PC-3 (cell line): ENCODE measurements around the gene TFRC. TPM values are rescaled to one million over a fixed set of nuclear protein-coding genes. Genes with fewer than 3 reads are reported as not detected.
"Not testable (repeated sequence)": the region's sequence is repeated elsewhere in the genome, so short reads cannot be mapped to it uniquely, and the experiment has no call there.

Experiments
- ATAC-seq: fragments of 200-7000 bp; cut with Tn5 transposase; 2 replicates; pipeline ENCODE4 v1.9.1; 2020; ENCODE audit warnings: mild to moderate bottlenecking, moderate library complexity
- BruUV-seq: library from RNA; stranded (reverse); fragments of 400-500 nt; replicated peaks from 2 replicates; lab custom pipeline; 2021; lab: Mats Ljungman, UMichigan
- CTCF ChIA-PET: fragments of 300-600 bp; sonication (Branson Sonifier 250); formaldehyde crosslinking; loops from one replicate; lab custom pipeline; 2022; ENCODE audit warnings: antibody characterized with exemption; lab: Charles Lee
- POLR2A ChIA-PET: fragments of 300-600 bp; sonication (Branson Sonifier 250); formaldehyde crosslinking; loops from one replicate; lab custom pipeline; 2022; ENCODE audit warnings: antibody characterized with exemption; ENCODE audit not compliant: unreplicated experiment; lab: Charles Lee
- DNase-seq: peaks from one replicate; pipeline ENCODE4 v3.0.0-alpha.2; 2015
- H2AFZ ChIP-seq: fragments of 300-600 bp; sonication (generic); 2 replicates; pipeline ENCODE4 v1.6.0; 2016; ENCODE audit warnings: antibody characterized with exemption, low read length
- H3F3A ChIP-seq: fragments of 300-600 bp; sonication (generic); one replicate; pipeline ENCODE4 v1.6.0; 2017; ENCODE audit warnings: antibody characterized with exemption, low read length, control low read depth, mild to moderate bottlenecking; ENCODE audit not compliant: unreplicated experiment
- H3K27ac ChIP-seq: fragments of 300-600 bp; sonication (generic); 2 replicates; pipeline ENCODE4 v1.5.1; 2016; ENCODE audit warnings: mild to moderate bottlenecking, low read length
- H3K27me3 ChIP-seq: fragments of 300-600 bp; sonication (generic); 2 replicates; pipeline ENCODE4 v1.6.1; 2016; ENCODE audit warnings: low read length, mixed read lengths
- H3K36me3 ChIP-seq: fragments of 300-600 bp; sonication (generic); 2 replicates; pipeline ENCODE4 v1.6.1; 2016; ENCODE audit warnings: low read depth, mixed run types, low read length, mixed read lengths
- H3K4me1 ChIP-seq: fragments of 300-600 bp; sonication (generic); 2 replicates; pipeline ENCODE4 v1.5.1; 2016; ENCODE audit warnings: low read length; ENCODE audit not compliant: insufficient read depth
- H3K4me2 ChIP-seq: fragments of 300-600 bp; sonication (generic); 2 replicates; pipeline ENCODE4 v1.6.0; 2016; ENCODE audit warnings: low read length
- H3K4me3 ChIP-seq: fragments of 300-600 bp; sonication (generic); 2 replicates; pipeline ENCODE4 v1.5.1; 2016; ENCODE audit warnings: mild to moderate bottlenecking, low read length, mixed read lengths
- H3K79me2 ChIP-seq: fragments of 300-600 bp; sonication (generic); 2 replicates; pipeline ENCODE4 v1.6.1; 2017; ENCODE audit warnings: low read length, mixed read lengths
- H3K9ac ChIP-seq: fragments of 300-600 bp; sonication (generic); 2 replicates; pipeline ENCODE4 v1.6.0; 2016; ENCODE audit warnings: mild to moderate bottlenecking, low read length
- H3K9me2 ChIP-seq: fragments of 300-600 bp; sonication (generic); replicated peaks from 2 replicates; pipeline ENCODE4 v1.6.1; 2016; ENCODE audit warnings: mixed run types, low read length, mixed read lengths
- H3K9me3 ChIP-seq: fragments of 300-600 bp; sonication (generic); 2 replicates; pipeline ENCODE4 v1.6.1; 2016; ENCODE audit warnings: low read length, mixed read lengths
- H4K20me1 ChIP-seq: fragments of 300-600 bp; sonication (generic); 2 replicates; pipeline ENCODE4 v1.6.1; 2016; ENCODE audit warnings: low read length, mixed read lengths
- CTCF ChIP-seq: fragments of 300-600 bp; sonication (generic); conservative IDR thresholded peaks from 2 replicates; pipeline ENCODE4 v1.5.1; 2017; ENCODE audit warnings: antibody characterized with exemption, low read depth, mild to moderate bottlenecking, low read length
- EZH2 ChIP-seq: fragments of 300-600 bp; sonication (generic); IDR thresholded peaks from one replicate; pipeline ENCODE4 v1.6.1; 2017; ENCODE audit warnings: antibody characterized with exemption, mild to moderate bottlenecking, low read length; ENCODE audit not compliant: unreplicated experiment
- EZH2phosphoT487 ChIP-seq: fragments of 300-600 bp; sonication (generic); IDR thresholded peaks from 2 replicates; pipeline ENCODE4 v1.6.1; 2018; ENCODE audit warnings: mild to moderate bottlenecking, antibody characterized with exemption, low read length, borderline replicate concordance
- intact Hi-C: fragments of 100-400 bp; cut with micrococcal nuclease; formaldehyde crosslinking; loops from 2 replicates; pipeline ENCODE4 v1.9.0; 2023
- total RNA-seq: library from RNA; depleted of rRNA; stranded (reverse); fragments of >200 nt; gene quantifications from 2 replicates; pipeline ENCODE4 v1.2.3, GENCODE V29; 2014

TFRC gene
- total RNA-seq, 1 experiment from 2014 or later: 287 TPM

- Histone ChIP-seq H3K9me3 (no peaks in the 10 kb centered on the region), H3K9ac (no peak overlapping the region), H3K4me3 (peak overlapping the region; percentile 52), H3K4me1 (0 out of 2 replicates have a peak, but pooled peaks cover 5% of the 10 kb centered on the region), H3K4me2 (peak overlapping the region; percentile 76), H3K9me2 (no peaks in the 10 kb centered on the region), H3K36me3 (no peaks in the 10 kb centered on the region), H3F3A (no peaks in the 10 kb centered on the region), H3K27ac (no peak overlapping the region), H2AFZ (peak overlapping the region; percentile 76), H4K20me1 (no peaks in the 10 kb centered on the region), H3K79me2 (no peaks in the 10 kb centered on the region), H3K27me3 (no peaks in the 10 kb centered on the region)
- DNase-seq: peak; percentile 43
- no peak for TF ChIP-seq EZH2phosphoT487
- no peak for TF ChIP-seq CTCF
- no peak for TF ChIP-seq EZH2
- intact Hi-C loops: loop anchor here (5.0 kb wide), 1 partner anchor 173 kb away; no protein-coding TSS in a partner anchor
- ATAC-seq: peak; percentile 95
- ChIA-PET CTCF (interaction anchor here (0.6 kb wide), 1 partner anchor 341 kb away, joined by 8 read pairs; no protein-coding TSS in a partner anchor), POLR2A (interaction anchor here (0.6 to 0.7 kb wide), 2 partner anchors 27 to 716 kb away, joined by 3 to 23 read pairs; no protein-coding TSS in a partner anchor)
- no TSS peak for BruUV-seq
These were observed 57.9 kb downstream of the TFRC start for GRCh38 chr3:196023947-196024346.

GRCh38 chr3:196022499-196022878 lies 59.4 kb downstream of the TFRC start:
- H3K4me1 ChIP-seq, H4K20me1 ChIP-seq, POLR2A ChIA-PET, H3K4me2 ChIP-seq, H3K36me3 ChIP-seq, H3K4me3 ChIP-seq, DNase-seq, CTCF ChIA-PET, H3K27ac ChIP-seq, H3F3A ChIP-seq, H3K9me2 ChIP-seq, H3K9ac ChIP-seq, H2AFZ ChIP-seq, BruUV-seq, ATAC-seq, H3K79me2 ChIP-seq, H3K27me3 ChIP-seq, H3K9me3 ChIP-seq: not testable (repeated sequence)
- intact Hi-C loops: loop anchor here (5.0 kb wide), 1 partner anchor 175 kb away; no protein-coding TSS in a partner anchor

GRCh38 chr3:196020373-196020772 lies 61.5 kb downstream of the TFRC start:
- Histone ChIP-seq H3K79me2 (no peaks in the 10 kb centered on the region), H3K27me3 (no peaks in the 10 kb centered on the region), H3K27ac (no peak overlapping the region), H3K9ac (no peak overlapping the region), H3K4me3 (no peak overlapping the region), H2AFZ (no peak overlapping the region), H3K4me2 (no peak overlapping the region), H4K20me1 (no peaks in the 10 kb centered on the region), H3K4me1 (peaks cover 22% of the 10 kb centered on the region), H3K36me3 (no peaks in the 10 kb centered on the region), H3K9me2 (no peaks in the 10 kb centered on the region), H3K9me3 (no peaks in the 10 kb centered on the region), H3F3A (no peaks in the 10 kb centered on the region)
- intact Hi-C loops: loop anchor here (5.0 kb wide), 1 partner anchor 177 kb away; no protein-coding TSS in a partner anchor
- TF ChIP-seq CTCF (no peak), EZH2phosphoT487 (no peak), EZH2 (no peak)
- ChIA-PET POLR2A (interaction anchor here (0.6 kb wide), 1 partner anchor 297 kb away, joined by 8 read pairs; no protein-coding TSS in a partner anchor), CTCF (no interaction called here)
- no peak for ATAC-seq
- DNase-seq: no peak
- BruUV-seq: no TSS peak

GRCh38 chr3:196019576-196019975 lies 62.3 kb downstream of the TFRC start:
- H4K20me1 ChIP-seq, H3K27me3 ChIP-seq, H3K79me2 ChIP-seq, H3K27ac ChIP-seq, H3K9ac ChIP-seq, DNase-seq, H3F3A ChIP-seq, intact Hi-C loops, ATAC-seq, H3K4me3 ChIP-seq, H3K9me2 ChIP-seq, H2AFZ ChIP-seq, H3K36me3 ChIP-seq, H3K9me3 ChIP-seq, BruUV-seq, H3K4me2 ChIP-seq: not testable (repeated sequence)
- ChIA-PET CTCF (interaction anchor here (0.6 kb wide), 2 partner anchors 30 to 167 kb away, joined by 6 read pairs; no protein-coding TSS in a partner anchor), POLR2A (interaction anchor here (0.6 kb wide), 1 partner anchor 16 kb away, joined by 4 read pairs; no protein-coding TSS in a partner anchor)
- H3K4me1 ChIP-seq: peaks cover 22% of the 10 kb centered on the region

- H4K20me1 ChIP-seq, intact Hi-C loops, H3K4me3 ChIP-seq, BruUV-seq, ATAC-seq, CTCF ChIA-PET, H3K36me3 ChIP-seq, H3K27ac ChIP-seq, POLR2A ChIA-PET, H3K27me3 ChIP-seq, H3K9me3 ChIP-seq, H3K9ac ChIP-seq, H3K79me2 ChIP-seq, H3F3A ChIP-seq, H3K9me2 ChIP-seq, DNase-seq, H2AFZ ChIP-seq, H3K4me2 ChIP-seq: not testable (repeated sequence)
- peaks cover 24% of the 10 kb centered on the region for H3K4me1 ChIP-seq
These were observed 63.7 kb downstream of the TFRC start for GRCh38 chr3:196018159-196018558.
